ENCODE measurements around the gene PGA3.
"Not testable (repeated sequence)": the region's sequence is repeated elsewhere in the genome, so short reads cannot be mapped to it uniquely, and the experiment has no call there.

Gene PGA3

DNA sequence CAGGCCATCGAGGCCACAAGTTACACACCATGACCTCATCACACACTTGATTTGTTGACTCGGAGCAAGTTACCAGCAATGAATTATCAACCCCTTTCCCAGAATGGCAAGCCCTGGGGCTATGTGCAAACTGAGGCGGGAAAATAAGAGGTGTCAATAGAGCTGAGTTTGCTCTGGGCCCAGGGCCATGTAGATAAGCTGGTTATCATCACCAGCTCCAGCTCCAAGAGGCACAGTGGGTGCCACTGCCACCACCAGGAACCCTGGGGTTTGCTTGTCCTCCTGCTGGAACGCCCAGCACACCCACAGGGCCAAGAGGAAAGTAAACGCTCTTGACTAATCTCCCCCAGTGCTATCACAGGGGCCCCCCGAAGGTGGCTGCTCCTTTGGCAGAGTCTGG is 29.0 kb upstream of the PGA3 start:
- no peak overlapping the region for H3K27ac ChIP-seq (replicated peaks)
- DNase-seq (ENCODE audit: low read depth in 1 of 2, low spot score in 1 of 2), result no peak
- no peak for TF ChIP-seq POLR2AphosphoS5 (IDR thresholded peaks at IDR 0.05; ENCODE audit: low read depth)
- no peak for TF ChIP-seq SPI1 (IDR thresholded peaks at IDR 0.05; ENCODE audit: borderline replicate concordance, low read depth)
- TF ChIP-seq GABPA (IDR thresholded peaks at IDR 0.05; ENCODE audit: low read depth), result no peak
- TF ChIP-seq, protein P1, sequence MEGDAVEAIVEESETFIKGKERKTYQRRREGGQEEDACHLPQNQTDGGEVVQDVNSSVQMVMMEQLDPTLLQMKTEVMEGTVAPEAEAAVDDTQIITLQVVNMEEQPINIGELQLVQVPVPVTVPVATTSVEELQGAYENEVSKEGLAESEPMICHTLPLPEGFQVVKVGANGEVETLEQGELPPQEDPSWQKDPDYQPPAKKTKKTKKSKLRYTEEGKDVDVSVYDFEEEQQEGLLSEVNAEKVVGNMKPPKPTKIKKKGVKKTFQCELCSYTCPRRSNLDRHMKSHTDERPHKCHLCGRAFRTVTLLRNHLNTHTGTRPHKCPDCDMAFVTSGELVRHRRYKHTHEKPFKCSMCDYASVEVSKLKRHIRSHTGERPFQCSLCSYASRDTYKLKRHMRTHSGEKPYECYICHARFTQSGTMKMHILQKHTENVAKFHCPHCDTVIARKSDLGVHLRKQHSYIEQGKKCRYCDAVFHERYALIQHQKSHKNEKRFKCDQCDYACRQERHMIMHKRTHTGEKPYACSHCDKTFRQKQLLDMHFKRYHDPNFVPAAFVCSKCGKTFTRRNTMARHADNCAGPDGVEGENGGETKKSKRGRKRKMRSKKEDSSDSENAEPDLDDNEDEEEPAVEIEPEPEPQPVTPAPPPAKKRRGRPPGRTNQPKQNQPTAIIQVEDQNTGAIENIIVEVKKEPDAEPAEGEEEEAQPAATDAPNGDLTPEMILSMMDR (IDR thresholded peaks at IDR 0.05; ENCODE audit: insufficient read depth, low read length), result no peak
- TF ChIP-seq, protein P2, sequence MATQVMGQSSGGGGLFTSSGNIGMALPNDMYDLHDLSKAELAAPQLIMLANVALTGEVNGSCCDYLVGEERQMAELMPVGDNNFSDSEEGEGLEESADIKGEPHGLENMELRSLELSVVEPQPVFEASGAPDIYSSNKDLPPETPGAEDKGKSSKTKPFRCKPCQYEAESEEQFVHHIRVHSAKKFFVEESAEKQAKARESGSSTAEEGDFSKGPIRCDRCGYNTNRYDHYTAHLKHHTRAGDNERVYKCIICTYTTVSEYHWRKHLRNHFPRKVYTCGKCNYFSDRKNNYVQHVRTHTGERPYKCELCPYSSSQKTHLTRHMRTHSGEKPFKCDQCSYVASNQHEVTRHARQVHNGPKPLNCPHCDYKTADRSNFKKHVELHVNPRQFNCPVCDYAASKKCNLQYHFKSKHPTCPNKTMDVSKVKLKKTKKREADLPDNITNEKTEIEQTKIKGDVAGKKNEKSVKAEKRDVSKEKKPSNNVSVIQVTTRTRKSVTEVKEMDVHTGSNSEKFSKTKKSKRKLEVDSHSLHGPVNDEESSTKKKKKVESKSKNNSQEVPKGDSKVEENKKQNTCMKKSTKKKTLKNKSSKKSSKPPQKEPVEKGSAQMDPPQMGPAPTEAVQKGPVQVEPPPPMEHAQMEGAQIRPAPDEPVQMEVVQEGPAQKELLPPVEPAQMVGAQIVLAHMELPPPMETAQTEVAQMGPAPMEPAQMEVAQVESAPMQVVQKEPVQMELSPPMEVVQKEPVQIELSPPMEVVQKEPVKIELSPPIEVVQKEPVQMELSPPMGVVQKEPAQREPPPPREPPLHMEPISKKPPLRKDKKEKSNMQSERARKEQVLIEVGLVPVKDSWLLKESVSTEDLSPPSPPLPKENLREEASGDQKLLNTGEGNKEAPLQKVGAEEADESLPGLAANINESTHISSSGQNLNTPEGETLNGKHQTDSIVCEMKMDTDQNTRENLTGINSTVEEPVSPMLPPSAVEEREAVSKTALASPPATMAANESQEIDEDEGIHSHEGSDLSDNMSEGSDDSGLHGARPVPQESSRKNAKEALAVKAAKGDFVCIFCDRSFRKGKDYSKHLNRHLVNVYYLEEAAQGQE (IDR thresholded peaks at IDR 0.05; ENCODE audit: insufficient replicate concordance, low read depth), result no peak
- no peak overlapping the region for H3K4me3 ChIP-seq (replicated peaks; ENCODE audit: insufficient read depth, low read length)
- H3K27me3 ChIP-seq (ENCODE audit: insufficient read depth, poor library complexity, severe bottlenecking), result no peaks in the 10 kb centered on the region

DNA sequence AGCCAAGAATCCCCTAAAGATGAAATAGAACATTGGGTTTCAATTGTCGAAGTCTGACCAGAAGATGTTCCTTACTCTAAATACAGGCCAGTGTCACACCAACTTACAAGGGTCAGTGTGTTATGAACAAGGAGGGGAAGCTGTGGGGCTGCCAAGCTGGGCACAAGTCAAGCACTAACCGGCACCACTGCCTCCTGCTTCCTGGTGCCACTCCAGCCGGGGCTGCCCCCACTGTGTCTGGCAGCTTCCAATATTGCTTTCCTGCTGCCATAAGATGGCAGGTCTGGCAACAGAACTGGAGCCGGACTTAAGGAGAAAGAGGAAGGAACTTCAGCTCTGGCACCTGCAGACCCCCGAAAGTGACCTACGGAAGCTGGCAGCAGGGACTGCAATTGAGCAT is 28.4 kb upstream of the PGA3 start:
- Histone ChIP-seq H3K4me3 (replicated peaks; ENCODE audit: insufficient read depth, low read length) (no peak overlapping the region), H3K27ac (replicated peaks) (no peak overlapping the region), H3K27me3 (ENCODE audit: insufficient read depth, poor library complexity, severe bottlenecking) (no peaks in the 10 kb centered on the region)
- DNase-seq (ENCODE audit: low read depth in 1 of 2, low spot score in 1 of 2), result no peak
- TF ChIP-seq, protein P2 (IDR thresholded peaks at IDR 0.05; ENCODE audit: insufficient replicate concordance, low read depth), result no peak
- TF ChIP-seq POLR2AphosphoS5 (IDR thresholded peaks at IDR 0.05; ENCODE audit: low read depth) (no peak), SPI1 (IDR thresholded peaks at IDR 0.05; ENCODE audit: borderline replicate concordance, low read depth) (no peak), GABPA (IDR thresholded peaks at IDR 0.05; ENCODE audit: low read depth) (no peak)
- TF ChIP-seq, protein P1 (IDR thresholded peaks at IDR 0.05; ENCODE audit: insufficient read depth, low read length), result no peak

DNA sequence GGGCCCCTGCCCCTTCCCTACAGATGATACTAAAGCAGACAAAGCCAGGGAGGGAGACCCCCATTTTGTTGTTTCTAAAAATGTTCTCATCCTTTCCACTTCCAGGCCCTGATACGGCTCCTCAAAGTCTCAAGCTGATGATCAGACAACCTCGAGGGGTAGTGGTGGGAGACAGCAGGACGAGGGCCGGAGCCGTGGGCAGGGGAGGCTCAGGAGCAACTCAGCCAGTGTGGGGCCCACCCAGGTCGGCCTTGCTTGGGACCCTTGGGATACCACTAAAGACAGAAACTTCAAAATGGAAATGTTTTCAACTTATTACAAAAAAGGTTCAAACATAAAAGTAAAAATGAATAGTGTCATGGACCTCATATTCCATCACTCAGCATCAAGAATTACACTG is 26.9 kb upstream of the PGA3 start:
- TF ChIP-seq, protein P1 (IDR thresholded peaks at IDR 0.05; ENCODE audit: insufficient read depth, low read length), result no peak
- TF ChIP-seq POLR2AphosphoS5 (IDR thresholded peaks at IDR 0.05; ENCODE audit: low read depth), result no peak
- no peak for TF ChIP-seq SPI1 (IDR thresholded peaks at IDR 0.05; ENCODE audit: borderline replicate concordance, low read depth)
- TF ChIP-seq, protein P2 (IDR thresholded peaks at IDR 0.05; ENCODE audit: insufficient replicate concordance, low read depth), result no peak
- TF ChIP-seq GABPA (IDR thresholded peaks at IDR 0.05; ENCODE audit: low read depth), result no peak
- no peak overlapping the region for H3K4me3 ChIP-seq (replicated peaks; ENCODE audit: insufficient read depth, low read length)
- DNase-seq (ENCODE audit: low read depth in 1 of 2, low spot score in 1 of 2), result no peak
- H3K27me3 ChIP-seq (ENCODE audit: insufficient read depth, poor library complexity, severe bottlenecking), result no peaks in the 10 kb centered on the region
- no peak overlapping the region for H3K27ac ChIP-seq (replicated peaks)

DNA sequence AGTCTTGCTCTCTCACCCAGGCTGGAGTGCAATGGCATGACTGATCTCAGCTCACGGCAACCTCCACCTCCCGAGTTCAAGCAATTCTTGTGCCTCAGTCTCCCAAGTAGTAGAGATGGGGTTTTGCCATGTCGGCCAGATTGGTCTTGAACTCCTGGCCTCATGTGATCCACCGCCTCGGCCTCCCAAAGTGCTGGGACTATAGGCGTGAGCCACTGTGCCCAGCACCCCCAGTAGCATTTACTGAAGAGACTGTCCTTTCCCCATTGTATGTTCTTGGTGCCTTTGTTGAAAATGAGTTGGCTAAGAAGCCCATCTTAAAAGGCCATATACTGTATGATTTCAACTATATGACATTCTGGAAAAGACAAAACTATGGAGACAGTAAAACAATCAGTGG is 23.1 kb upstream of the PGA3 start:
- H3K27me3 ChIP-seq (ENCODE audit: insufficient read depth, poor library complexity, severe bottlenecking); H3K27ac ChIP-seq (replicated peaks); DNase-seq (ENCODE audit: low read depth in 1 of 2, low spot score in 1 of 2); H3K4me3 ChIP-seq (replicated peaks; ENCODE audit: insufficient read depth, low read length): not testable (repeated sequence)

All from HL-60 (cell line).